ENCODE results near the gene RPTOR. TPM values are rescaled to one million over a fixed set of nuclear protein-coding genes. Genes with fewer than 3 reads are reported as not detected.
A peak's percentile ranks its signal among the peaks of the same experiment; 100 is the strongest.

The RPTOR gene
- total and polyA plus RNA-seq, 2 donors (not counting 3 experiments of a cell fraction or from before 2014, with no cell fraction given), result 10.7 to 41.8 TPM

GRCh38 chr17:80825471-80826345 is 281.1 kb downstream of the RPTOR start:
- Histone ChIP-seq H3K9me1 (replicated peaks; ENCODE audit: control insufficient read depth, extremely low read depth, insufficient read depth, low read length) (no peaks in the 10 kb centered on the region), H4K20me1 (replicated peaks; ENCODE audit: control insufficient read depth, extremely low read depth, insufficient read depth, low read length) (no peaks in the 10 kb centered on the region), H3K4me3 (replicated peaks in 1 of 3; ENCODE audit: insufficient read depth in 1 of 3, low read depth in 1 of 3, low read length in 3 of 3) (no peak overlapping the region), H3K4me2 (ENCODE audit: insufficient read depth, low read length) (no peak overlapping the region), H3K27me3 (ENCODE audit: control insufficient read depth in 2 of 2, insufficient read depth in 2 of 2, low read length in 2 of 2) (no peaks in the 10 kb centered on the region), H2AFZ (ENCODE audit: low read depth, low read length) (no peak overlapping the region), H3K9me3 (replicated peaks; ENCODE audit: control insufficient read depth, insufficient read depth, low read length) (no peaks in the 10 kb centered on the region), H3K4me1 (ENCODE audit: control insufficient read depth, extremely low read depth, insufficient read depth, low read length) (peaks cover 20% of the 10 kb centered on the region), H3K36me3 (ENCODE audit: control insufficient read depth in 2 of 2, extremely low read depth in 1 of 2, insufficient read depth in 2 of 2, low read length in 2 of 2) (no peaks in the 10 kb centered on the region), H3K27ac (ENCODE audit: insufficient read depth, low read depth, low read length) (peak overlapping the region; percentile 92), H3K79me2 (ENCODE audit: control insufficient read depth, insufficient read depth, low read length) (no peaks in the 10 kb centered on the region), H3K9ac (replicated peaks; ENCODE audit: extremely low read depth, insufficient read depth, low read length) (no peak overlapping the region)
- intact Hi-C loops (cut with micrococcal nuclease) (no loop called here), dilution Hi-C loops (cut with MboI; ENCODE audit: extremely low pct_ligation_motif_present, low sequenced_read_pairs) (no loop called here)
- no peak for TF ChIP-seq JUN (IDR thresholded peaks at IDR 0.05; ENCODE audit: borderline replicate concordance, insufficient read depth, insufficient read length, low read depth)
- no peak for TF ChIP-seq POLR2AphosphoS5 (IDR thresholded peaks at IDR 0.05; ENCODE audit: insufficient read depth, low read depth, low read length)
- no peak for TF ChIP-seq FOS (IDR thresholded peaks at IDR 0.05; ENCODE audit: borderline replicate concordance, insufficient read depth, low read length)
- TF ChIP-seq MYC (IDR thresholded peaks at IDR 0.05; ENCODE audit: low read depth, low read length), result no peak
- no peak for TF ChIP-seq CTCF (IDR thresholded peaks at IDR 0.05; ENCODE audit: extremely low read depth in 1 of 2, insufficient read depth in 1 of 2, low read depth in 1 of 2, low read length in 2 of 2)
- no peak for TF ChIP-seq EZH2 (IDR thresholded peaks at IDR 0.05; ENCODE audit: borderline replicate concordance, low read depth, low read length, severe bottlenecking)
- no peak for TF ChIP-seq GATA2 (IDR thresholded peaks at IDR 0.05; ENCODE audit: insufficient read depth, insufficient read length, low read depth, low read length)
- ChIA-PET CTCF (interaction anchor here (1.0 to 1.8 kb wide), 6 partner anchors 25 to 103 kb away, joined by 3 to 7 read pairs (median 5); no protein-coding TSS in a partner anchor), POLR2A (no interaction called here)
- DNase-seq (ENCODE audit: low read depth, low spot score) (no peak), FAIRE-seq (no peak)
- BruUV-seq (replicated peaks), result no TSS peak

All from endothelial cell of umbilical vein (primary cell).